GM19438 (cell line): ENCODE results near the gene LMNTD1.
"Not testable (repeated sequence)": the region's sequence is repeated elsewhere in the genome, so short reads cannot be mapped to it uniquely, and the experiment has no call there.

Experiments used
- ATAC-seq: cut with Tn5 transposase; IDR thresholded peaks from one replicate; pipeline ENCODE4 v1.9.1; 2021; ENCODE audit warnings: low read depth; ENCODE audit not compliant: unreplicated experiment

LMNTD1 gene

DNA sequence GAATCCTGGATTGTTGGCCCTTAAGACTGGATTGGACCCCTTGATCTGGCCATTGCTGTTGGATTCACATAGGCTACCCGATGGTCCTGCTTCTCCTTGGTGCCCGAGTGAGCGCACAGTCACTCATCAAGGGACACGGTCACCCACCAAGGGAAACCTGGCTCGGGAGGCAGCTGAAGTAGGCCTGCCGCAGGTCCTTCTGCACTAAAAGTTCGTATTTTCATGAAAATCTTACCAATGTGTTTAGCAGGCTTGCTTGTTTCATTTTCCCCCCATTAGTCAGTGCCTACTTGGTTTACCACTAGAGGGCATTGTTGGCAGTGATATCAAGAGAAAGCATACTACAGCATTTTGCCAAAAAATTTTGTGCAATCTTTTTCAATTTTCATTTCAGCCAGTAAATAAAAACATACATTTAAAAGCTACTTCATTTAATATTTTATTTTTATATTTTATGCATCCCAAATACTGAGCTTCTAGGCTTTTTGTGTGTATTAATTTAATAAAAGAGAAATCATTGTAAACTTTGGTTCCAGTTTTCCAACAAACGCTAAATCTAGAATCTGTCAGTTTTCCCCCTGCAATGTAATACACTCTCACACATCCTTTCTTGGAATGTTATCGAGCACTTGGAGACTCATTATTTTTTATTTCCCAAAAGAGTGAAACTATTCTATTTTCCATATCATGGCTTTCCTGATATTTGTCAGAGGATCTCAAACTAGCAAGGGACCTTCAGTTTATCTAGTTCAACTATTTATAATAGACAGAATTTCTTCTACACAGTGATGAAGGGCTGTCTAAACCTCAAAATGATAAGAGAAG lies 116.7 kb downstream of the LMNTD1 start:
- no peak for ATAC-seq

DNA sequence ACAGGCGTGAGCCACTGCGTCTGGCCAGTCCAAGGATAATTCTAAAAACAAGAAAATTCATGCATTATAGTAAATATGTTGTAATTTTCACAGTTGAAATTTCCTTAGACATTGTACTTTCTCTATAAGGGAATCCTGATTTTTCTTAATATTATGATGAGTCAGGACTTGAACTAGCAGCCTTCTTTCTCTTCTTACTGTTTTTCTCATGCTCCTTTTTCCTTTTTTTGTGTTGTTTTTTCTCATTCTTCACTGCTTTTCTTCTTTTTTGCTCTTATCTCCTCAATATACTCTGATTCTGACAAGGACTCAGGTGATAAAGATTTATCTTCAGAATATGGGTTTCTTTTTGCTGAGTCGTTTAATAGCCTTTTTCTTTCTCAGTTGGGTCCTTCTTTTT lies 117.7 kb downstream of the LMNTD1 start:
- no peak for ATAC-seq

DNA sequence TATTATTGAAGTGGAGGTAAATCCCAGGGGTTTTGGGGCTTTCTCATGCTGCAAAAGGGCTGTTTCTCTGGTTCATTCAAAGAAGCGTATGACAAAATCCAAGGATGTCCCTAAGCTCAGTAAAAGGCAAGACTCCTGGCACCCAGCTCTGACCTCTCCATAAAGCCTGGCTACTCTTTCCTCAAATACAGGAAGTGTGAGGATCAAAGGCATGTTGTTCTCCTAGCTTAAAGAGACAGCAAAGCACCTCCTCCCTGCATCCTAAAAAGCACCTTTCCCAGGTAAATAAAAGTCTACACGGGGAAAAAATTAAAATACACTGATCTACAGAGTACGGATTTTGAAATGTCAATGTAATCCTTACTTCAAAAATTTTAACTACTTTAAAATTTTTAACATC lies 118.6 kb downstream of the LMNTD1 start:
- no peak for ATAC-seq

DNA sequence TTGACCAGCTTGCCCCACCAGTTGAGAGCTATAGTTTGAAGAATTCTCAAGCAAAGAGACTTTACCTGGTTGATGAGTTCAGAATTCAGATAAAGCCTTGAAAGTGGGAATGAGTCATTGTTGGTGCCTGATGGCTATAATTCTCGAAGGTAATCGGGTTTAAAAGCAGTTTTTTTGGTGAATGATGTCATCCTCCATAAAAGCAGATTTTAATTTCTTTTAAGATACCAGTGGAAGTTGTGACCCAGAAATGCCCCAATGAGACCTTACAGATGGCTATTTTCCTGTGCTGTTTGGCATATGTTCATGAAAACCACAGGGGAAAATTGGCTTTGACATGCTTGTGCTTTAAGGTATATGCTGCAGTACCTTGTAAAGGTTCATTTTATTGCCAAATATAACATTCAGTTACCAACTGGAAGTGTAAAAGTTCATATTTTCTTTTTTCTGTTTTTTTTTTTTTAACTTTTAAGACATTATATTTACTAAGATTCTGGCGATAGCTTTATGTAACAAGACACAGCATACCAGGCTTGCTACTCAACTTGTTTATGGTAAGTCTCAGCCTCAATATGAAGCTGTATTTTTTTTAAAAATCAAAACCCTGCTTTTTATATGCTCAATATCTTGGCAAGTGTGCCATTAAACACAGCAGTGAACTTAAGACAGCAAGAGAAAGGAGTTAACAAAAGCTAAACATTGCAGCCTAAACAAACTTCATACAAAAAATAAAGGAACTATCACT lies 119.3 kb downstream of the LMNTD1 start:
- ATAC-seq, result no peak

DNA sequence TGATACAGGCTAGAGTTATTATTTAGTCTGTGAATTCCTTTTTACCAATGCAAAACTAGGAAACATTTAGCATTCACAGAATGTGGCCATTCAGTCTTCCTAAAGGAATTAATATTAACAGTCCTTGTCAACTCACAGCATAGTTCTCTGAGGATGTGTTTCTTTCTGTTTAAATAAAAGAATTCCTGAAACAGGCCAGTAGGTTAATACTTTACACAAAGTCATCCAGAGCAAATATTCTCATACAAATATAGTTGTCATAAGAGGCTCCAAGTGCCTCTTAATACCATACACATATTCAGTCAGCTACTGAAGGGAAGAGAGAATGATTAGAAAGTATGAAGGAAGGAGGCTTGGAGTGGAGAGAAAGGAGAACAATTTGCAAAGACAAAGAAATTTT lies 120.1 kb downstream of the LMNTD1 start:
- no peak for ATAC-seq

DNA sequence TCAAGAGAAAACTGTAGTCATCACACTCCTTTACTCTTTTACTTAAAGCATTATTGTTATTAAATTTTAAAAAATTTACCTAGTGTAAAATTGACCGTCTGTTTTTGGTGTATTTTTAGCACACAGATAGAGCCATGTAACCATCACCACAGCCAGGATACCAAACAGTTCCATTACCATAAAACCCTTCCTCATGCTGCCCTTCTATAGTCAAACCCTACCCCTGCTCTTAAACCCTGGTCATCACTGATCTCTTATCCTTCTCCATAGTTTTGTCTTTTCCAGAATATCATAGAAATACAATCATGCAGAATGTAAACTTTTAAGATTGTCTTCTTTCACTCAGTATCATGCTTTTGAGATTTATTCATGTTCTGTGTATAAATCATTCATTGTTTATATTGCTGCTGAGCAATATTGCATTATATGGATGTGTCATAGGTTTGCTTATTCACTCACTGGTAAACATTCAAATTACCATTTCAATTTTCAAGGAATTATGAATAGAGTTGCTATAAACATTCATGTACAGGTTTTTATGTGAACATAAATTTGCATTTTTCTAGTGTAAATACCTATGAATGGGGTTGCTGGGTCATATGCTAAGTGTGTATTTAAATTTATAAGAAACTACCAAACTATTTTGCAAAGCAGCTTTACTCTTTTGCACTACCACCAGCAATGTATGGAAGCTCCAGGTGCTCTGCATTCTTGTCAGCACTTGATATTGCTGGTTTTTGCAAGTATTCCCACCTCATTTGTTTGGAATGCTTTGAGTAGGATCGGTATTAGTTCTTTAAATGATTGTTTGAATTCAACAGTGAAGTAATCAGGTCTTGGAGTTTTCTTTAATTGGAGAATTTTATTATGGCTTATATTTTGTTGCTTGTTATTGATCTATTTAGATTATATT lies 125.5 kb downstream of the LMNTD1 start:
- no peak for ATAC-seq

DNA sequence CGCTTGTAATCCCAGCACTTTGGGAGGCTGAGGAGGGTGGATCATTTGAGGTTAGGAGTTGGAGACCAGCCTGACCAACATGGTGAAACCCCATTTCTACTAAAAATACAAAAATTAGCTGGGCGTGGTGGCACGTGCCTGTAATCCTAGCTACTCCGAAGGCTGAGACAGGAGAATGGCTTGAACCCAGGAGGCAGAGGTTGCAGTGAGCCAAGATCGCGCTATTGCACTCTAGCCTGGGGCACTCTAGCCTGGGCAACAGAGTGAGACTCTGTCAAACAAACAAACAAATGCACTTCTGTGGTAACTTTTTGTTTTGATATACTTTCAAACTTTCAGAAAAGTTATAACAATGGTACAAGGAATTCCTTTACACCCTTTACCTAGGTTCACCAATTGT lies 126.3 kb downstream of the LMNTD1 start:
- not testable (repeated sequence) for ATAC-seq
